ENCODE results near the gene APMAP.

- TF ChIP-seq CTCF (conservative IDR thresholded peaks at IDR 0.05; ENCODE audit: low read length) (no peak), EZH2phosphoT487 (IDR thresholded peaks at IDR 0.05; ENCODE audit: borderline replicate concordance, low read depth, low read length) (no peak)
Measured at GRCh38 chr20:25021336-25021735, 28.8 kb upstream of the APMAP start.
